Measurements from ENCODE around the gene ALDH1L1. TPM values are rescaled to one million over a fixed set of nuclear protein-coding genes. Genes with fewer than 3 reads are reported as not detected.
A peak's percentile ranks its signal among the peaks of the same experiment; 100 is the strongest.

ALDH1L1 gene
- total RNA-seq, 4 donors from 2014 or later: 19.2 to 39.9 (median 25.9) TPM

DNA sequence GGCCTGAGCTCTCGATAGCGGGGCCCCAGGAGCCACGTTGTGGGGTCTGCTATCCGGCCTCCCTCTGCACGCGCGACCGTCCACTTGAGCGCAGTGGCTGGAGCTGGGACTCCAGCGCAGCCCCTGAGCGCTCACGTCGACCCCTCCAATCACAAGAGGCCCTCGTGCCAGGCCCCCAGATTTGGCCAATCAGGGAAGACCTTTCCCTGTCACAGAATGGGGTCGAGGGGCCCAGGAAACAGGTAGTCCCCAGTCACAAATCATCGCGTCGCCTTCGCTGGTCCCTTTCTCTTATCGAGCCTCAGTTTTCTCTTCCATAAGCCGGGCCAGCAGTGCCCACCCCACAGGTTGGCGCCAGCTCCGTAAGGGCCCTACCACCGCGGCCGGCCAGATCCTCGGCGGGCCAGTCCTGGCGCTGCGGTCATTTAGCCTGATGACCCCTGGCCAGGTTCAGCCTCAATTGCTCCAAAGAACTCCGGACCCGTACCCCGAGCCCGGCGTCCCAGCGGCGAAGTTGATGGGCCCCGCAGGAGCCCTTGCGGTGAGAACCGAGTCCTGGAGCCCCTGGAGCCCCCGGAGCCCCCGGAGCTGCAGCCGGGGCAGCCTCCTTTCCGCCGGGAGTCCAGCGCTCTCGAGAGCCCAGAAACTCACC is 435 bp downstream of the ALDH1L1 start:
- TF ChIP-seq, protein P1, sequence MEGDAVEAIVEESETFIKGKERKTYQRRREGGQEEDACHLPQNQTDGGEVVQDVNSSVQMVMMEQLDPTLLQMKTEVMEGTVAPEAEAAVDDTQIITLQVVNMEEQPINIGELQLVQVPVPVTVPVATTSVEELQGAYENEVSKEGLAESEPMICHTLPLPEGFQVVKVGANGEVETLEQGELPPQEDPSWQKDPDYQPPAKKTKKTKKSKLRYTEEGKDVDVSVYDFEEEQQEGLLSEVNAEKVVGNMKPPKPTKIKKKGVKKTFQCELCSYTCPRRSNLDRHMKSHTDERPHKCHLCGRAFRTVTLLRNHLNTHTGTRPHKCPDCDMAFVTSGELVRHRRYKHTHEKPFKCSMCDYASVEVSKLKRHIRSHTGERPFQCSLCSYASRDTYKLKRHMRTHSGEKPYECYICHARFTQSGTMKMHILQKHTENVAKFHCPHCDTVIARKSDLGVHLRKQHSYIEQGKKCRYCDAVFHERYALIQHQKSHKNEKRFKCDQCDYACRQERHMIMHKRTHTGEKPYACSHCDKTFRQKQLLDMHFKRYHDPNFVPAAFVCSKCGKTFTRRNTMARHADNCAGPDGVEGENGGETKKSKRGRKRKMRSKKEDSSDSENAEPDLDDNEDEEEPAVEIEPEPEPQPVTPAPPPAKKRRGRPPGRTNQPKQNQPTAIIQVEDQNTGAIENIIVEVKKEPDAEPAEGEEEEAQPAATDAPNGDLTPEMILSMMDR (IDR thresholded peaks at IDR 0.05): no peak
- TF ChIP-seq POLR2AphosphoS5 (IDR thresholded peaks at IDR 0.05) (peak in 1 of 2 donors; percentile 33), EP300 (IDR thresholded peaks at IDR 0.05) (no peak), POLR2A (IDR thresholded peaks at IDR 0.05; ENCODE audit: low read depth) (no peak)
- Histone ChIP-seq H3K4me3 (peak overlapping the region; percentile 65 to 79 (median 76)), H3K9me3 (no peaks in the 10 kb centered on the region), H3K4me1 (peaks cover 14 to 32% (median 24%) of the 10 kb centered on the region in 4 donors), H3K36me3 (no peaks in the 10 kb centered on the region), H3K27me3 (peaks cover 0 to 13% (median 0%) of the 10 kb centered on the region in 4 donors), H3K27ac (replicated peaks in 1 of 4) (peak overlapping the region; percentile 96 to 98 (median 97))
- peak; percentile 92 for DNase-seq (ENCODE audit: extremely low spot score)
- 3% methylated on average over 32 of the region's 47 CpGs for WGBS
- intact Hi-C loops (cut with DNase I): no loop called here

DNA sequence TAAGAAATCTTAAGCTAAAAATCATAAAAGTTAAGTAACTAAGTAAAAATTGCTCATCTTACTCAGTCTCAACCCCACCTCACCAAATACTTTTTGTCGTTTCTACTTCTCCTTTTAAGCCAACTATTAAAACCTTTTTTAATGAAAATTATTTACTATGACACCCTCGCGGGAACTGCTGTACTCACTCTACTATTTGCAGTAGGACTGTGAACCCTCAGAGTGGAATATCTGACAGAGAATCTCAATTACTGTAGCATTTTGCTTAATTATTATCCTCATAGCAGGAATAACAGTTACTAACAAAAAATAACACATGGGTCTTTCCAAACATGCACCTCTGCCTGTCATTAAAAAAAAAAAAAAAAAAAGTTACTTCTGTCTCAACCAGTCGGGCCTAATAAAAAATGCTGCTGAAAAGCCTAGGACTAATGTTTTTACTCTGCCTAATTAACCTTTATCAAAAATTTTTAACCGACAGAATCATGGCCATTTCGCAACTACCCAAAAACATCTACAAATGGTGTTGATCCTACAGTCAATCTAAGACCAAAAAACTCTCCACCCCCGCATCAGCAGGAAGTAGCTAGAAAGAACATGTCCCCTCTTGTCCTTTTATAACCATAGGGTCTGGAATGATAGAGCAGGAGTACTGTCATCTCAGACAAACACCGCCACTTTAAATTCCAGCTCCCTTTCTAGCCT is 10.2 kb downstream of the ALDH1L1 start:
- Histone ChIP-seq H3K36me3 (no peaks in the 10 kb centered on the region), H3K4me1 (no peaks in the 10 kb centered on the region), H3K9me3 (no peaks in the 10 kb centered on the region), H3K27me3 (no peaks in the 10 kb centered on the region), H3K4me3 (no peak overlapping the region), H3K27ac (replicated peaks in 1 of 4) (no peak overlapping the region)
- TF ChIP-seq EP300 (IDR thresholded peaks at IDR 0.05) (no peak), POLR2AphosphoS5 (IDR thresholded peaks at IDR 0.05) (no peak), POLR2A (IDR thresholded peaks at IDR 0.05; ENCODE audit: low read depth) (no peak)
- TF ChIP-seq, protein P1 (IDR thresholded peaks at IDR 0.05): no peak
- 93% methylated on average over 8 of the region's 8 CpGs for WGBS
- intact Hi-C loops (cut with DNase I): no loop called here
- no peak for DNase-seq (ENCODE audit: extremely low spot score)

DNA sequence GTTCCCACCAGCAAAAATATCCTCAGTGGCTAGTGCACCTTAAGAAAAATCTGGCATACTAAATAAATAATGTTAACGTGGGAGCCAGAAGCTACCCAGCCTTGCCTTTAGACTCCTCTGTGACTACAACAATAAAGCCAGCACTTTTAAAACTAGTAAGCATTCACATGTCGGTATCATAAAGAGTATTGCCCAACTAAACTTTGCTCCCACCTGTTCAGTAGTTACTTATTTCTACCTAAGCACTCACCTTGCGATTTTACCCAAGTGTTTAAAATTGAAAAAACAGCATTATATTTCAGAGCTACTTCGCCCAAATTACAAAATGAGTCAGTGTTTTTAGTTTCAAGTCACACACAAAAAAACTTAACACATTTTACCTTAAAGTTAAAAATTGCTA is 12.8 kb downstream of the ALDH1L1 start:
- Histone ChIP-seq H3K4me3 (no peak overlapping the region), H3K4me1 (no peaks in the 10 kb centered on the region), H3K9me3 (no peaks in the 10 kb centered on the region), H3K27me3 (no peaks in the 10 kb centered on the region), H3K27ac (replicated peaks in 1 of 4) (no peak overlapping the region), H3K36me3 (no peaks in the 10 kb centered on the region)
- intact Hi-C loops (cut with DNase I): no loop called here
- TF ChIP-seq EP300 (IDR thresholded peaks at IDR 0.05) (no peak), POLR2A (IDR thresholded peaks at IDR 0.05; ENCODE audit: low read depth) (no peak), POLR2AphosphoS5 (IDR thresholded peaks at IDR 0.05) (no peak)
- TF ChIP-seq, protein P1 (IDR thresholded peaks at IDR 0.05): no peak
- no peak for DNase-seq (ENCODE audit: extremely low spot score)
- WGBS: 85% methylated on average over 4 of the region's 4 CpGs

DNA sequence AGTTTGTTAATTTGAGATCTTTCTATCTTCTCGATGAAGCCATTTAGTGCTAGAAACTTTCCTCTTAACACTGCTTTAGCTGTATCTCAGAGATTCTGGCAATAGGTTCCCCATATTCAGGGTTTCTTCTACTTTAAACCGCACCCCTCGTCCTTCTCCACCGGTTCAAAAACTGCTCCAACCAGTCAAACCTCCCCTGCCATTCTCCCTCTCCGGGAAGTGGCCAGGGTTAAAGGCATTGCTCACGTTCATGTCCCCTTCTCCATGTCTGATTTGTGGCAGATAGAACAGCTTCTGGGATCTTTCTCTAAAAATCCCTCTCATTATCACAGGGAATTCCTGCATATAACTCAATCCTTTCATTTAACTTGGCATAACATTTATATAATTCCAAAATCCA is 14.4 kb downstream of the ALDH1L1 start:
- WGBS: 81% methylated on average over 6 of the region's 6 CpGs
- H3K4me3 ChIP-seq: no peak overlapping the region
- no peaks in the 10 kb centered on the region for H3K9me3 ChIP-seq
- no peaks in the 10 kb centered on the region for H3K4me1 ChIP-seq
- no peaks in the 10 kb centered on the region for H3K36me3 ChIP-seq
- intact Hi-C loops (cut with DNase I): no loop called here
- TF ChIP-seq, protein P1 (IDR thresholded peaks at IDR 0.05): no peak
- TF ChIP-seq POLR2AphosphoS5 (IDR thresholded peaks at IDR 0.05): no peak
- no peak for TF ChIP-seq POLR2A (IDR thresholded peaks at IDR 0.05; ENCODE audit: low read depth)
- TF ChIP-seq EP300 (IDR thresholded peaks at IDR 0.05): no peak
- peak; percentile 72 for DNase-seq (ENCODE audit: extremely low spot score)
- H3K27me3 ChIP-seq: no peaks in the 10 kb centered on the region
- H3K27ac ChIP-seq (replicated peaks in 1 of 4): no peak overlapping the region
